H9 (cell line): ENCODE results near the gene NEMP1. TPM values are rescaled to one million over a fixed set of nuclear protein-coding genes. Genes with fewer than 3 reads are reported as not detected.

Experiments used
- DNase-seq: peaks from one replicate; pipeline ENCODE4 v3.0.0-alpha.2; 2017
- H2AFZ ChIP-seq: one replicate; pipeline ENCODE4 v1.6.1; 2013; ENCODE audit warnings: mild to moderate bottlenecking, low read length, control low read depth, moderate library complexity
- H2AK5ac ChIP-seq: 2 replicates; pipeline ENCODE4 v1.6.1; 2013; ENCODE audit warnings: low read length, control low read depth, mixed read lengths; ENCODE audit not compliant: insufficient read length
- H2BK120ac ChIP-seq: one replicate; pipeline ENCODE4 v1.6.1; 2013; ENCODE audit warnings: low read depth, mild to moderate bottlenecking, low read length, control low read depth, inconsistent platforms; ENCODE audit not compliant: poor library complexity, severe bottlenecking
- H2BK12ac ChIP-seq: 2 replicates; pipeline ENCODE4 v1.6.1; 2013; ENCODE audit warnings: low read length, control low read depth, mixed read lengths, low read depth; ENCODE audit not compliant: insufficient read length
- H2BK15ac ChIP-seq: 2 replicates; pipeline ENCODE4 v1.6.1; 2013; ENCODE audit warnings: low read depth, low read length, control low read depth
- H2BK20ac ChIP-seq: one replicate; pipeline ENCODE4 v1.6.1; 2013; ENCODE audit warnings: low read depth, mild to moderate bottlenecking, low read length, control low read depth, inconsistent platforms; ENCODE audit not compliant: poor library complexity, severe bottlenecking
- H2BK5ac ChIP-seq: 2 replicates; pipeline ENCODE4 v1.6.1; 2013; ENCODE audit warnings: low read length, control low read depth, mixed read lengths; ENCODE audit not compliant: insufficient read length
- H3K14ac ChIP-seq: 2 replicates; pipeline ENCODE4 v1.6.1; 2013; ENCODE audit warnings: low read length, control low read depth; ENCODE audit not compliant: insufficient read depth
- H3K18ac ChIP-seq: 2 replicates; pipeline ENCODE4 v1.6.1; 2013; ENCODE audit warnings: low read depth, mild to moderate bottlenecking, mixed read lengths, low read length, control low read depth; ENCODE audit not compliant: insufficient read length
- H3K23ac ChIP-seq: 2 replicates; pipeline ENCODE4 v1.6.1; 2013; ENCODE audit warnings: low read length, control low read depth, mixed read lengths, low read depth; ENCODE audit not compliant: insufficient read length
- H3K23me2 ChIP-seq: 2 replicates; pipeline ENCODE4 v1.6.1; 2013; ENCODE audit warnings: low read depth, mild to moderate bottlenecking, mixed read lengths, low read length, control low read depth; ENCODE audit not compliant: insufficient read length, poor library complexity, severe bottlenecking
- H3K27ac ChIP-seq: 2 replicates; pipeline ENCODE4 v1.5.1; 2013; ENCODE audit warnings: low read length, control low read depth, mixed read lengths, low read depth; ENCODE audit not compliant: insufficient read length
- H3K27me3 ChIP-seq: 2 replicates; pipeline ENCODE4 v1.6.1; 2013; ENCODE audit warnings: low read length, control low read depth, inconsistent platforms; ENCODE audit not compliant: insufficient read depth
- H3K4ac ChIP-seq: 2 replicates; pipeline ENCODE4 v1.6.1; 2013; ENCODE audit warnings: low read depth, mild to moderate bottlenecking, control low read depth, inconsistent platforms, low read length, moderate library complexity
- H3K4me1 ChIP-seq: 2 replicates; pipeline ENCODE4 v1.6.1; 2013; ENCODE audit warnings: low read length, control low read depth, inconsistent platforms; ENCODE audit not compliant: insufficient read depth
- H3K4me2 ChIP-seq: 2 replicates; pipeline ENCODE4 v1.6.1; 2013; ENCODE audit warnings: low read length, control low read depth, mixed read lengths; ENCODE audit not compliant: insufficient read length, insufficient read depth
- H3K56ac ChIP-seq: 2 replicates; pipeline ENCODE4 v1.6.1; 2013; ENCODE audit warnings: low read depth, mild to moderate bottlenecking, mixed read lengths, low read length, control low read depth; ENCODE audit not compliant: insufficient read length
- H3K79me1 ChIP-seq: 2 replicates; pipeline ENCODE4 v1.6.1; 2013; ENCODE audit warnings: low read depth, mild to moderate bottlenecking, moderate library complexity, low read length, control low read depth, inconsistent platforms; ENCODE audit not compliant: insufficient read depth, poor library complexity, severe bottlenecking
- H3K79me2 ChIP-seq: 2 replicates; pipeline ENCODE4 v1.6.1; 2013; ENCODE audit warnings: low read length, control low read depth, inconsistent platforms; ENCODE audit not compliant: insufficient read depth
- H3K9ac ChIP-seq: 2 replicates; pipeline ENCODE4 v1.6.1; 2013; ENCODE audit warnings: low read length, control low read depth, mixed read lengths; ENCODE audit not compliant: insufficient read length; ENCODE audit errors: extremely low read depth
- H3K9me3 ChIP-seq: one replicate; pipeline ENCODE4 v1.6.1; 2013; ENCODE audit warnings: low read depth, low read length, inconsistent platforms; ENCODE audit not compliant: control insufficient read depth
- H3T11ph ChIP-seq: one replicate; pipeline ENCODE4 v1.6.1; 2013; ENCODE audit warnings: mild to moderate bottlenecking, low read length, control low read depth, inconsistent platforms
- H4K20me1 ChIP-seq: one replicate; pipeline ENCODE4 v1.6.1; 2013; ENCODE audit not compliant: control insufficient read depth, insufficient read length, insufficient read depth
- H4K5ac ChIP-seq: 2 replicates; pipeline ENCODE4 v1.6.1; 2013; ENCODE audit warnings: low read depth, mild to moderate bottlenecking, mixed read lengths, low read length, control low read depth; ENCODE audit not compliant: insufficient read length
- H4K8ac ChIP-seq: replicated peaks from 2 replicates; pipeline ENCODE4 v1.6.1; 2013; ENCODE audit warnings: low read length, control low read depth, mixed read lengths, low read depth; ENCODE audit not compliant: insufficient read length
- H4K91ac ChIP-seq: 2 replicates; pipeline ENCODE4 v1.6.1; 2013; ENCODE audit warnings: low read depth, mild to moderate bottlenecking, moderate library complexity, mixed read lengths, low read length, control low read depth; ENCODE audit not compliant: insufficient read length
- H3K27ac Mint-ChIP-seq, 3 experiments: 2 replicates in 2 of 3; 3 replicates in 1 of 3; pipeline ENCODE4 v1.8.0; 2020 to 2021; ENCODE audit warnings: mixed read lengths in 3 of 3, mild to moderate bottlenecking in 1 of 3, moderate library complexity in 1 of 3
- H3K27me3 Mint-ChIP-seq: 2 replicates; pipeline ENCODE4 v1.8.0; 2021; ENCODE audit warnings: low read depth, mild to moderate bottlenecking, moderate library complexity, mixed read lengths
- H3K36me3 Mint-ChIP-seq, 3 experiments: 2 replicates in 2 of 3; 3 replicates in 1 of 3; pipeline ENCODE4 v1.8.0; 2020 to 2021; ENCODE audit warnings: low read depth in 3 of 3, mixed read lengths in 3 of 3; ENCODE audit not compliant: insufficient read depth in 1 of 3
- H3K4me1 Mint-ChIP-seq, 2 experiments: 2 replicates each; pipeline ENCODE4 v1.8.0; 2020; ENCODE audit warnings: mixed read lengths in 2 of 2
- H3K4me3 Mint-ChIP-seq, 2 experiments: 2 replicates in 1 of 2; 3 replicates in 1 of 2; pipeline ENCODE4 v1.8.0; 2020 to 2021; ENCODE audit warnings: mild to moderate bottlenecking in 2 of 2, mixed read lengths in 2 of 2, moderate library complexity in 1 of 2
- H3K9me3 Mint-ChIP-seq, 2 experiments: 2 replicates in 1 of 2; 3 replicates in 1 of 2; pipeline ENCODE4 v1.8.0; 2020; ENCODE audit warnings: mild to moderate bottlenecking in 2 of 2, mixed read lengths in 2 of 2, moderate library complexity in 1 of 2
- WGBS: extraction: QIAGEN DNeasy Blood & Tissue Kit; methylation state at CpG from one replicate; pipeline ENCODE4 v1.1.7; 2013; ENCODE audit warnings: missing lambda C conversion rate, low lambda C conversion rate, mixed read lengths; ENCODE audit not compliant: insufficient read length; ENCODE audit errors: extremely low coverage; 5-methylcytosine and 5-hydroxymethylcytosine counted together
- total RNA-seq: library from RNA; stranded (reverse); gene quantifications from 2 replicates; pipeline ENCODE4 v1.2.1, GENCODE V29; 2021
- TF ChIP-seq, protein P1 (sequence below): fragments of 200-600 bp; sonication (generic); conservative IDR thresholded peaks from 3 replicates; pipeline ENCODE4 v1.8.0; 2021; ENCODE audit warnings: antibody characterized with exemption, mild to moderate bottlenecking

Gene NEMP1
- total RNA-seq, 1 experiment from 2014 or later: 50.1 TPM

DNA sequence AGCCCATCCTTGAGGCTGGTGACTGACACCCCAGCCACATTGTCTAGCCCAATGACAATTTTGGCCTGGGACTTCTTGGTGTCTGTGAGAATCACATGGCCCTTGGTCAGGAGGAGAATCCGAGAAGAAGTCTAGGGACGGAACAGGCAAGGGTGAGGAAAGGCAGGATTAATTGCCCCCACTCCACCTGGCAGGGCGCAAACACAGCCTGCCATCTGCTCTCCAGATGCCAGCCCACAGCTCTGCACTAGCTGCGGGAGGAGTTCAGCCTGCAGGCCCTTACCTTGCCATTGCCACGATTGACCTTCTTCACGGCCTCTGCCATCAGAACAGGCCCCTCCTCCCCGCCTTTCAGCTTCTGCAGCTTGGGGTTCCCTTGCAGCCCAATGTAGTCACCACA is 49.1 kb downstream of the NEMP1 start:
- Mint-ChIP-seq H3K36me3 (no peaks in the 10 kb centered on the region), H3K27me3 (peaks cover 5% of the 10 kb centered on the region), H3K27ac (no peak overlapping the region), H3K4me3 (no peak overlapping the region), H3K9me3 (no peaks in the 10 kb centered on the region), H3K4me1 (peaks cover 21 to 36% of the 10 kb centered on the region in 2 experiments)
- no peak for DNase-seq
- Histone ChIP-seq H3K27ac (no peak overlapping the region), H3K4me2 (no peak overlapping the region), H3K9me3 (no peaks in the 10 kb centered on the region), H3K14ac (no peak overlapping the region), H3K23ac (no peak overlapping the region), H4K91ac (no peak overlapping the region), H4K5ac (no peak overlapping the region), H3K9ac (no peak overlapping the region), H4K20me1 (no peaks in the 10 kb centered on the region), H2BK5ac (no peak overlapping the region), H3K18ac (no peak overlapping the region), H3K23me2 (no peaks in the 10 kb centered on the region), H3K27me3 (no peaks in the 10 kb centered on the region), H2AFZ (no peak overlapping the region), H2BK15ac (no peak overlapping the region), H2BK120ac (no peak overlapping the region), H2AK5ac (no peak overlapping the region), H3T11ph (no peak overlapping the region), H3K4ac (no peak overlapping the region), H2BK20ac (no peak overlapping the region), H4K8ac (no peak overlapping the region), H3K56ac (no peak overlapping the region), H3K4me1 (no peaks in the 10 kb centered on the region), H2BK12ac (no peak overlapping the region), H3K79me2 (no peaks in the 10 kb centered on the region), H3K79me1 (no peaks in the 10 kb centered on the region)
- TF ChIP-seq, protein P1, sequence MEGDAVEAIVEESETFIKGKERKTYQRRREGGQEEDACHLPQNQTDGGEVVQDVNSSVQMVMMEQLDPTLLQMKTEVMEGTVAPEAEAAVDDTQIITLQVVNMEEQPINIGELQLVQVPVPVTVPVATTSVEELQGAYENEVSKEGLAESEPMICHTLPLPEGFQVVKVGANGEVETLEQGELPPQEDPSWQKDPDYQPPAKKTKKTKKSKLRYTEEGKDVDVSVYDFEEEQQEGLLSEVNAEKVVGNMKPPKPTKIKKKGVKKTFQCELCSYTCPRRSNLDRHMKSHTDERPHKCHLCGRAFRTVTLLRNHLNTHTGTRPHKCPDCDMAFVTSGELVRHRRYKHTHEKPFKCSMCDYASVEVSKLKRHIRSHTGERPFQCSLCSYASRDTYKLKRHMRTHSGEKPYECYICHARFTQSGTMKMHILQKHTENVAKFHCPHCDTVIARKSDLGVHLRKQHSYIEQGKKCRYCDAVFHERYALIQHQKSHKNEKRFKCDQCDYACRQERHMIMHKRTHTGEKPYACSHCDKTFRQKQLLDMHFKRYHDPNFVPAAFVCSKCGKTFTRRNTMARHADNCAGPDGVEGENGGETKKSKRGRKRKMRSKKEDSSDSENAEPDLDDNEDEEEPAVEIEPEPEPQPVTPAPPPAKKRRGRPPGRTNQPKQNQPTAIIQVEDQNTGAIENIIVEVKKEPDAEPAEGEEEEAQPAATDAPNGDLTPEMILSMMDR: no peak
- WGBS: no CpG with 5 or more reads among the region's 7 CpGs
